HepG2 (cell line): ENCODE measurements around the gene SALL2. TPM values are rescaled to one million over a fixed set of nuclear protein-coding genes. Genes with fewer than 3 reads are reported as not detected.

Experiments used
- ARNT ChIP-seq: fragments of 450-650 bp; IDR thresholded peaks from 2 replicates; pipeline ENCODE4 v1.6.1; 2017
- CBX5 ChIP-seq: sonication (generic); formaldehyde crosslinking; IDR thresholded peaks from 2 replicates; pipeline ENCODE4 v1.4.0; 2020; ENCODE audit warnings: missing genetic modification reagents, borderline replicate concordance
- DPF2 ChIP-seq: sonication (generic); formaldehyde crosslinking; IDR thresholded peaks from 2 replicates; pipeline ENCODE4 v1.4.0; 2020; ENCODE audit warnings: mild to moderate bottlenecking, low read depth, missing genetic modification reagents, borderline replicate concordance
- FOXA3 ChIP-seq: IDR thresholded peaks from 2 replicates; pipeline ENCODE4 v1.6.1; 2016; ENCODE audit warnings: missing genetic modification reagents, missing compliant biosample characterization
- MEIS1 ChIP-seq: sonication (generic); formaldehyde crosslinking; IDR thresholded peaks from 2 replicates; pipeline ENCODE4 v1.9.0; 2021; ENCODE audit warnings: mild to moderate bottlenecking, missing genetic modification reagents, moderate library complexity, borderline replicate concordance
- MZF1 ChIP-seq: sonication (generic); formaldehyde crosslinking; IDR thresholded peaks from 2 replicates; pipeline ENCODE4 v1.8.1; 2023; ENCODE audit warnings: mild to moderate bottlenecking, missing genetic modification reagents, borderline replicate concordance
- NR3C1 ChIP-seq: sonication (generic); formaldehyde crosslinking; IDR thresholded peaks from 2 replicates; pipeline ENCODE4 v1.4.0; 2020; ENCODE audit warnings: missing genetic modification reagents
- XBP1 ChIP-seq: sonication (generic); formaldehyde crosslinking; IDR thresholded peaks from 2 replicates; pipeline ENCODE4 v1.5.0; 2020; ENCODE audit warnings: missing genetic modification reagents
- ZBTB42 ChIP-seq: sonication (generic); formaldehyde crosslinking; IDR thresholded peaks from 2 replicates; pipeline ENCODE4 v1.5.0; 2020; ENCODE audit warnings: mild to moderate bottlenecking, missing genetic modification reagents
- ZBTB7A ChIP-seq: sonication (generic); formaldehyde crosslinking; IDR thresholded peaks from 2 replicates; pipeline ENCODE4 v1.8.0; 2022; ENCODE audit warnings: mild to moderate bottlenecking, missing genetic modification reagents
- ZNF10 ChIP-seq: sonication (generic); formaldehyde crosslinking; IDR thresholded peaks from 2 replicates; pipeline ENCODE4 v1.4.0; 2020; ENCODE audit warnings: mild to moderate bottlenecking, low read depth, missing genetic modification reagents, borderline replicate concordance
- ZNF138 ChIP-seq: sonication (generic); formaldehyde crosslinking; IDR thresholded peaks from 2 replicates; pipeline ENCODE4 v1.5.0; 2020; ENCODE audit warnings: mild to moderate bottlenecking, low read depth, missing genetic modification reagents
- ZNF282 ChIP-seq: fragments of 450-650 bp; IDR thresholded peaks from 2 replicates; pipeline ENCODE4 v1.6.1; 2018; ENCODE audit not compliant: partially characterized antibody
- ZNF292 ChIP-seq: sonication (generic); formaldehyde crosslinking; IDR thresholded peaks from 2 replicates; pipeline ENCODE4 v1.8.1; 2022; ENCODE audit warnings: mild to moderate bottlenecking, low read depth, missing genetic modification reagents, borderline replicate concordance
- ZNF431 ChIP-seq: sonication (generic); formaldehyde crosslinking; IDR thresholded peaks from 2 replicates; pipeline ENCODE4 v1.9.0; 2022; ENCODE audit warnings: missing genetic modification reagents, low read depth, mild to moderate bottlenecking, borderline replicate concordance
- ZNF432 ChIP-seq: sonication (generic); formaldehyde crosslinking; IDR thresholded peaks from 2 replicates; pipeline ENCODE4 v1.5.0; 2020; ENCODE audit warnings: missing genetic modification reagents, mild to moderate bottlenecking, borderline replicate concordance
- ZNF546 ChIP-seq: sonication (generic); formaldehyde crosslinking; conservative IDR thresholded peaks from 2 replicates; pipeline ENCODE4 v1.8.1; 2023; ENCODE audit warnings: mild to moderate bottlenecking, missing genetic modification reagents
- ZNF552 ChIP-seq: sonication (generic); formaldehyde crosslinking; IDR thresholded peaks from 2 replicates; pipeline ENCODE4 v1.9.0; 2022; ENCODE audit warnings: missing genetic modification reagents, mild to moderate bottlenecking, borderline replicate concordance
- ZNF720 ChIP-seq: sonication (generic); formaldehyde crosslinking; IDR thresholded peaks from 2 replicates; pipeline ENCODE4 v1.4.0; 2020; ENCODE audit warnings: missing genetic modification reagents
- polyA plus RNA-seq, 8 experiments: library from polyadenylated mRNA; depleted of rRNA in 3 of 8; stranded (reverse) in 7 of 8; unstranded in 1 of 8; fragments of >200 nt; fragmentation: Illumina TruSeq in 4 of 8; extraction: Trizol in 4 of 8; gene quantifications; 2 replicates each; pipeline versions ENCODE4 v1.2.1 to v1.2.3, GENCODE V29; 2011 to 2016; ENCODE audit warnings: low read depth in 4 of 8, missing spikeins in 1 of 8, mixed read lengths in 1 of 8; ENCODE audit not compliant: insufficient read depth in 1 of 8
- total RNA-seq, 5 experiments: library from RNA; depleted of rRNA; stranded (reverse); fragments of >200 nt; fragmentation: Illumina TruSeq; extraction: Trizol; gene quantifications; 2 replicates each; pipeline ENCODE4 v1.2.3, GENCODE V29; 2016; ENCODE audit warnings: low read depth in 1 of 5
- TF ChIP-seq, protein P1 (sequence below): sonication (generic); formaldehyde crosslinking; IDR thresholded peaks from 2 replicates; pipeline ENCODE4 v1.4.0; 2020; ENCODE audit warnings: mild to moderate bottlenecking, missing genetic modification reagents, borderline replicate concordance
- TF ChIP-seq, protein P2 (sequence below): sonication (generic); formaldehyde crosslinking; IDR thresholded peaks from 2 replicates; pipeline ENCODE4 v1.4.0; 2020; ENCODE audit warnings: missing genetic modification reagents

Gene SALL2
- total and polyA plus RNA-seq, 2 of the 13 experiments (the other 11 are each of a cell fraction or from before 2014, with no cell fraction given): 4.9 to 5.8 TPM

DNA sequence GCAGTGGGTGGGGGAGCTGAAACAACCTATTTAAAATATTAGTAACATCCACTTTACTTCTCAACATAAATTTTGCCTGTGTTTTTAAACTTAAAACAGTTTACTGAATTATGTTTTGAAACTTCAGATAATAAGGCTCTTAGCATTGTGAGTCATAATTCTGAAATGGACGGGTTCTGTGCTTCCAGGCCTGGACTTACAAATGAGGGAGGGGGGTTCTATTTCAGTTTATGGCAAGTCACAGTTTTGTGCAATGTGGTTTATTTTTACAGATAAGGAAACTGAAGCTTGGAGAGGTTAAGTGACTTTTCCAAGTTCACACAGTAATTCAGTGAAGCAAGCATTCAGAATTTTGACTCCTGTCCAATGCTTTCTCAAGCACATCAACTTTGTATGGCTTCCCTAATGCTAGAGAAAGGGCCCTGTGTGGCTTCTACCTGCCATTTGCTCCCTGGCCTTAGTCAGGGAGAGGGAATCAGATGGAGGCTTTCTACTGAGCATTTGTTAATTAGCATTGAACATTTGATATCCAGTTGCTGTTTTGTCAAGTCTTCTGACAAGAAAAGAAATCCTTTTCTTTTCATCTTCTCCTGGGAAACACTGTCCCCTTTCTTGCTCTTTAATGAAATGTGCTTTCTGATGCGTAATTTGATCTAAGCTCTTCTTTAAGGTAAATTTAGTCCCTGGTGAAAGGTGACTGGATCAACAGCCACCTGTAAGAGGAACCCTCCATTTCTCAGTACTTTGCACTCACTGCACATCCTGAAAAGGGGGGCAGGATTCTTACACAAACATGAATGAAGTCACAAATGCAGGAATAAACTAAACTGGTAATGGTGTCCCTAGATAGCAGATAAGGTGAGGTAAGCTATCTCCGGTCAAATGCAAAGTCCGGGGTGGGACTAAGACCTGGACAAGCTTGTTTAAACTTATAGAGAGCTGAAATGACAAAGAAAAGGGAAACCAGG lies 2.5 kb upstream of the SALL2 start (continued):
- no peak for TF ChIP-seq ZBTB42 (CRISPR knock-in tag)
- no peak for TF ChIP-seq ZBTB7A (CRISPR knock-in tag)
- TF ChIP-seq ZNF10 (CRISPR knock-in tag): no peak
- TF ChIP-seq, protein P1, sequence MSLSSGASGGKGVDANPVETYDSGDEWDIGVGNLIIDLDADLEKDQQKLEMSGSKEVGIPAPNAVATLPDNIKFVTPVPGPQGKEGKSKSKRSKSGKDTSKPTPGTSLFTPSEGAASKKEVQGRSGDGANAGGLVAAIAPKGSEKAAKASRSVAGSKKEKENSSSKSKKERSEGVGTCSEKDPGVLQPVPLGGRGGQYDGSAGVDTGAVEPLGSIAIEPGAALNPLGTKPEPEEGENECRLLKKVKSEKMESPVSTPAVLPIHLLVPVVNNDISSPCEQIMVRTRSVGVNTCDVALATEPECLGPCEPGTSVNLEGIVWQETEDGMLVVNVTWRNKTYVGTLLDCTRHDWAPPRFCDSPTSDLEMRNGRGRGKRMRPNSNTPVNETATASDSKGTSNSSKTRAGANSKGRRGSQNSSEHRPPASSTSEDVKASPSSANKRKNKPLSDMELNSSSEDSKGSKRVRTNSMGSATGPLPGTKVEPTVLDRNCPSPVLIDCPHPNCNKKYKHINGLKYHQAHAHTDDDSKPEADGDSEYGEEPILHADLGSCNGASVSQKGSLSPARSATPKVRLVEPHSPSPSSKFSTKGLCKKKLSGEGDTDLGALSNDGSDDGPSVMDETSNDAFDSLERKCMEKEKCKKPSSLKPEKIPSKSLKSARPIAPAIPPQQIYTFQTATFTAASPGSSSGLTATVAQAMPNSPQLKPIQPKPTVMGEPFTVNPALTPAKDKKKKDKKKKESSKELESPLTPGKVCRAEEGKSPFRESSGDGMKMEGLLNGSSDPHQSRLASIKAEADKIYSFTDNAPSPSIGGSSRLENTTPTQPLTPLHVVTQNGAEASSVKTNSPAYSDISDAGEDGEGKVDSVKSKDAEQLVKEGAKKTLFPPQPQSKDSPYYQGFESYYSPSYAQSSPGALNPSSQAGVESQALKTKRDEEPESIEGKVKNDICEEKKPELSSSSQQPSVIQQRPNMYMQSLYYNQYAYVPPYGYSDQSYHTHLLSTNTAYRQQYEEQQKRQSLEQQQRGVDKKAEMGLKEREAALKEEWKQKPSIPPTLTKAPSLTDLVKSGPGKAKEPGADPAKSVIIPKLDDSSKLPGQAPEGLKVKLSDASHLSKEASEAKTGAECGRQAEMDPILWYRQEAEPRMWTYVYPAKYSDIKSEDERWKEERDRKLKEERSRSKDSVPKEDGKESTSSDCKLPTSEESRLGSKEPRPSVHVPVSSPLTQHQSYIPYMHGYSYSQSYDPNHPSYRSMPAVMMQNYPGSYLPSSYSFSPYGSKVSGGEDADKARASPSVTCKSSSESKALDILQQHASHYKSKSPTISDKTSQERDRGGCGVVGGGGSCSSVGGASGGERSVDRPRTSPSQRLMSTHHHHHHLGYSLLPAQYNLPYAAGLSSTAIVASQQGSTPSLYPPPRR (CRISPR knock-in tag): peak; percentile 88
- peak; percentile 86 for TF ChIP-seq FOXA3
- no peak for TF ChIP-seq ZNF546 (CRISPR knock-in tag)
- TF ChIP-seq MEIS1: peak; percentile 62; the same call in 1 of the 2 replicates
- no peak for TF ChIP-seq MZF1
- no peak for TF ChIP-seq ZNF432
- TF ChIP-seq ZNF282: no peak
- TF ChIP-seq ZNF552 (CRISPR knock-in tag): no peak
- TF ChIP-seq CBX5 (CRISPR knock-in tag): no peak
- TF ChIP-seq XBP1 (CRISPR knock-in tag): no peak
- peak; percentile 8; the same call in 1 of the 2 replicates for TF ChIP-seq ZNF292
- TF ChIP-seq, protein P2, sequence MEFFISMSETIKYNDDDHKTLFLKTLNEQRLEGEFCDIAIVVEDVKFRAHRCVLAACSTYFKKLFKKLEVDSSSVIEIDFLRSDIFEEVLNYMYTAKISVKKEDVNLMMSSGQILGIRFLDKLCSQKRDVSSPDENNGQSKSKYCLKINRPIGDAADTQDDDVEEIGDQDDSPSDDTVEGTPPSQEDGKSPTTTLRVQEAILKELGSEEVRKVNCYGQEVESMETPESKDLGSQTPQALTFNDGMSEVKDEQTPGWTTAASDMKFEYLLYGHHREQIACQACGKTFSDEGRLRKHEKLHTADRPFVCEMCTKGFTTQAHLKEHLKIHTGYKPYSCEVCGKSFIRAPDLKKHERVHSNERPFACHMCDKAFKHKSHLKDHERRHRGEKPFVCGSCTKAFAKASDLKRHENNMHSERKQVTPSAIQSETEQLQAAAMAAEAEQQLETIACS: no peak
- no peak for TF ChIP-seq ZNF720 (CRISPR knock-in tag)
- TF ChIP-seq ZNF138: no peak
- TF ChIP-seq DPF2: peak; percentile 80
- no peak for TF ChIP-seq ZNF431 (CRISPR knock-in tag)
- TF ChIP-seq NR3C1 (CRISPR knock-in tag): no peak
- no peak for TF ChIP-seq ARNT
